H1 (cell line): Measurements from ENCODE around the gene GALNT18. TPM values are rescaled to one million over a fixed set of nuclear protein-coding genes. Genes with fewer than 3 reads are reported as not detected.

Source experiments
- EZH2 ChIP-seq: fragments of 200-600 bp; sonication (generic); IDR thresholded peaks from 2 replicates; pipeline ENCODE4 v1.7.1; 2012; ENCODE audit warnings: low read depth, mild to moderate bottlenecking, moderate library complexity, low read length, inconsistent platforms; ENCODE audit not compliant: severe bottlenecking
- KDM4A ChIP-seq: IDR thresholded peaks from one replicate; pipeline ENCODE4 v1.7.1; 2012; ENCODE audit warnings: low read depth, mild to moderate bottlenecking, moderate library complexity, low read length, inconsistent platforms; ENCODE audit not compliant: severe bottlenecking
- RBBP5 ChIP-seq: IDR thresholded peaks from 2 replicates; pipeline ENCODE4 v1.7.1; 2012; ENCODE audit warnings: low read depth, mild to moderate bottlenecking, inconsistent platforms, low read length, moderate library complexity, borderline replicate concordance
- SIRT6 ChIP-seq: IDR thresholded peaks from one replicate; pipeline ENCODE4 v1.7.1; 2012; ENCODE audit warnings: low read length, inconsistent platforms
- SRF ChIP-seq: IDR thresholded peaks from 2 replicates; pipeline ENCODE4 v1.6.1; 2011; ENCODE audit warnings: mild to moderate bottlenecking, low read depth, low read length, moderate library complexity
- YY1 ChIP-seq: IDR thresholded peaks from 2 replicates; pipeline ENCODE4 v1.6.1; 2011; ENCODE audit warnings: low read depth, mild to moderate bottlenecking, low read length
- polyA plus RNA-seq, 7 experiments: library from polyadenylated mRNA; depleted of rRNA in 3 of 7; stranded (reverse) in 5 of 7; unstranded in 2 of 7; fragments of >200 nt in 5 of 7; fragments of 200-250 nt in 2 of 7; gene quantifications; 1 replicate in 5 of 7; 2 replicates in 1 of 7; 4 replicates in 1 of 7; pipeline versions ENCODE4 v1.2.1 to v1.2.3, GENCODE V29; 2011 to 2013; ENCODE audit warnings: missing spikeins in 2 of 7, mixed read lengths in 2 of 7
- total RNA-seq: library from RNA; stranded (reverse); fragmentation: NEBNext Ultra II Directional; extraction: Animal tissue kit (Norgen Biotek cat#: 25700); gene quantifications from 2 replicates; pipeline ENCODE4 v1.2.1, GENCODE V29; 2021
- TF ChIP-seq, protein P1 (sequence below), 3 experiments: IDR thresholded peaks; 1 replicate in 2 of 3; 2 replicates in 1 of 3; pipeline versions ENCODE4 v1.5.1 to v1.6.1; 2011; ENCODE audit warnings: low read length in 3 of 3, mild to moderate bottlenecking in 3 of 3, inconsistent platforms in 2 of 3, low read depth in 1 of 3, moderate library complexity in 1 of 3; ENCODE audit not compliant: insufficient read depth in 1 of 3; ENCODE audit errors: control extremely low read depth in 1 of 3

Gene GALNT18
- total and polyA plus RNA-seq, 2 of the 8 experiments (the other 6 are each of a cell fraction or from before 2014, with no cell fraction given), result 6.0 to 9.4 TPM

DNA sequence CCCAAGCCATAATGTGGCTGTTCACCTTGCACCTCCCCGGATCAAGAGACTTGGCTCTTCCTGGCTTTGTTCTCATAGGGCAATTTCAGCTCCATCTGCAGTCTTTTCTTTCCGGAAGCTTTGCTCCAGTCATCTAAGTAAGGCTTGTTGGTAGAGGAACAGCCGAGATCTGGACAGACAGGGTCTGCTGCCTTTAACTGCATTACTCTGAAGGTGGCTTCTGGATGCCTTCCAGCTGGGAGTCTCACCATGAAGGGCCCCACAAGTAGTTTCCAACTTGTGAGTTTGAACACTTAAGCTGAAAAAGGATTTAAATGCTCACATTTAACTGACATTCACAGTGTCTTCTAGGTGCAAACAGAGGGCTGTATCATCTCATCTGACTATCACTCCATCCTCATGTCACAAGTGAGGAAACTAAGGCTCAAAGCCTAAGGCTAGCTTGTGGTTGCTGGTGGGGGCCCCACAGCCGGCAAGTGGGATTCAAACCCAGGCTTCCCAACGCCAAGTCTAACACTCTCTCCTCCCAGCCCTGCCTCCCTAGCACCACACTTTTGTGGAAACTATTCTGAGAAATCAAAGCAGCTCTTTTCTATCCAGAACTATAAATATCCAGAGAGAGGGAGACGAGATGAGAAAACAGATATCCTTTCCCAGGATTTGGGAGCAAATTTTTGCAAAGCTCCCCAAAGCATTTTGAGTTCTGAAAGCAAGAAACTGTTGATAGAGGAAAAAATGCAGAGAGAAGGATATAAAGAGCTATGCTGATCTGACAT is 58.4 kb downstream of the GALNT18 start (continued):
- TF ChIP-seq, protein P1, sequence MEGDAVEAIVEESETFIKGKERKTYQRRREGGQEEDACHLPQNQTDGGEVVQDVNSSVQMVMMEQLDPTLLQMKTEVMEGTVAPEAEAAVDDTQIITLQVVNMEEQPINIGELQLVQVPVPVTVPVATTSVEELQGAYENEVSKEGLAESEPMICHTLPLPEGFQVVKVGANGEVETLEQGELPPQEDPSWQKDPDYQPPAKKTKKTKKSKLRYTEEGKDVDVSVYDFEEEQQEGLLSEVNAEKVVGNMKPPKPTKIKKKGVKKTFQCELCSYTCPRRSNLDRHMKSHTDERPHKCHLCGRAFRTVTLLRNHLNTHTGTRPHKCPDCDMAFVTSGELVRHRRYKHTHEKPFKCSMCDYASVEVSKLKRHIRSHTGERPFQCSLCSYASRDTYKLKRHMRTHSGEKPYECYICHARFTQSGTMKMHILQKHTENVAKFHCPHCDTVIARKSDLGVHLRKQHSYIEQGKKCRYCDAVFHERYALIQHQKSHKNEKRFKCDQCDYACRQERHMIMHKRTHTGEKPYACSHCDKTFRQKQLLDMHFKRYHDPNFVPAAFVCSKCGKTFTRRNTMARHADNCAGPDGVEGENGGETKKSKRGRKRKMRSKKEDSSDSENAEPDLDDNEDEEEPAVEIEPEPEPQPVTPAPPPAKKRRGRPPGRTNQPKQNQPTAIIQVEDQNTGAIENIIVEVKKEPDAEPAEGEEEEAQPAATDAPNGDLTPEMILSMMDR (IDR thresholded peaks at IDR 0.05; ENCODE audit: control extremely low read depth in 1 of 3, insufficient read depth in 1 of 3, low read depth in 1 of 3, low read length in 3 of 3), result no peak
- no peak for TF ChIP-seq SIRT6
- no peak for TF ChIP-seq KDM4A
- no peak for TF ChIP-seq YY1
- TF ChIP-seq SRF, result no peak
- no peak for TF ChIP-seq RBBP5
- no peak for TF ChIP-seq EZH2
- TF ChIP-seq, all 59 proteins: peak for 0
